H1 (cell line): ENCODE measurements around the gene GDF15. TPM values are rescaled to one million over a fixed set of nuclear protein-coding genes. Genes with fewer than 3 reads are reported as not detected.

Experiments
- CTCF ChIA-PET: fragments of 300-600 bp; sonication (Branson Sonifier 250); formaldehyde crosslinking; loops from one replicate; lab custom pipeline; 2021; ENCODE audit not compliant: partially characterized antibody; lab: Charles Lee
- POLR2A ChIA-PET: fragments of 300-600 bp; sonication (Branson Sonifier 250); formaldehyde crosslinking; loops from one replicate; lab custom pipeline; 2021; ENCODE audit warnings: inconsistent platforms; ENCODE audit not compliant: partially characterized antibody; lab: Charles Lee
- DNase-seq, 2 experiments: peaks; one replicate each; pipeline versions ENCODE4 v3.0.0 to v3.0.0-alpha.2; 2010 to 2022; ENCODE audit warnings: low spot score in 2 of 2, low read depth in 1 of 2, mixed read lengths in 1 of 2
- FAIRE-seq: peaks from 2 replicates; lab custom pipeline; 2011; peaks lifted over from hg19 to GRCh38; lab: Jason Lieb, UNC
- H2AFZ ChIP-seq: 2 replicates; pipeline ENCODE4 v1.8.1; 2012; ENCODE audit warnings: low read length, inconsistent platforms
- H2AK5ac ChIP-seq: 2 replicates; pipeline ENCODE4 v1.6.1; 2013; ENCODE audit warnings: low read depth, low read length
- H2BK120ac ChIP-seq: replicated peaks from 2 replicates; pipeline ENCODE3; 2013; ENCODE audit warnings: low read depth, low read length, inconsistent platforms
- H2BK12ac ChIP-seq: 2 replicates; pipeline ENCODE4 v1.6.1; 2013; ENCODE audit warnings: low read depth, low read length
- H2BK15ac ChIP-seq: 2 replicates; pipeline ENCODE4 v1.6.1; 2013; ENCODE audit warnings: low read length
- H2BK20ac ChIP-seq: 2 replicates; pipeline ENCODE4 v1.6.1; 2013; ENCODE audit warnings: low read length
- H2BK5ac ChIP-seq: 2 replicates; pipeline ENCODE4 v1.6.1; 2013; ENCODE audit warnings: low read depth, low read length
- H3K14ac ChIP-seq: 2 replicates; pipeline ENCODE4 v1.6.1; 2013; ENCODE audit warnings: inconsistent platforms; ENCODE audit not compliant: insufficient read length
- H3K18ac ChIP-seq: 2 replicates; pipeline ENCODE4 v1.6.1; 2013; ENCODE audit warnings: low read length; ENCODE audit errors: extremely low read depth
- H3K23ac ChIP-seq: 2 replicates; pipeline ENCODE4 v1.6.1; 2013; ENCODE audit warnings: inconsistent platforms; ENCODE audit not compliant: insufficient read length
- H3K23me2 ChIP-seq: 2 replicates; pipeline ENCODE4 v1.6.1; 2013; ENCODE audit warnings: low read depth, low read length
- H3K27ac ChIP-seq: 2 replicates; pipeline ENCODE4 v1.6.1; 2011; ENCODE audit warnings: low read depth, low read length, inconsistent platforms
- H3K27me3 ChIP-seq, 4 experiments: replicated peaks in 1 of 4; 1 replicate in 1 of 4; 2 replicates in 3 of 4; pipeline versions ENCODE4 v1.6.1 to v1.8.1; 2011 to 2013; ENCODE audit warnings: low read length in 3 of 4, mild to moderate bottlenecking in 3 of 4, inconsistent platforms in 2 of 4, mixed read lengths in 2 of 4, moderate library complexity in 1 of 4; ENCODE audit not compliant: control insufficient read depth in 3 of 4, insufficient read depth in 3 of 4; ENCODE audit errors: extremely low read depth in 1 of 4
- H3K36me3 ChIP-seq, 4 experiments: 2 replicates each; pipeline versions ENCODE4 v1.6.1 to v1.8.1; 2011 to 2013; ENCODE audit warnings: mild to moderate bottlenecking in 4 of 4, low read length in 3 of 4, moderate library complexity in 2 of 4, control low read depth in 1 of 4, inconsistent platforms in 1 of 4; ENCODE audit not compliant: insufficient read depth in 4 of 4, control insufficient read depth in 2 of 4
- H3K4ac ChIP-seq: replicated peaks from 2 replicates; pipeline ENCODE3; 2013; ENCODE audit warnings: low read length, low read depth, mixed read lengths, inconsistent platforms; ENCODE audit not compliant: insufficient read length
- H3K4me1 ChIP-seq, 4 experiments: replicated peaks in 1 of 4; 1 replicate in 1 of 4; 2 replicates in 3 of 4; pipeline versions ENCODE4 v1.6.1 to v1.8.1; 2011 to 2013; ENCODE audit warnings: low read length in 3 of 4, inconsistent platforms in 2 of 4, mixed read lengths in 1 of 4; ENCODE audit not compliant: insufficient read depth in 4 of 4, control insufficient read depth in 3 of 4
- H3K4me2 ChIP-seq, 2 experiments: 2 replicates each; pipeline versions ENCODE4 v1.6.1 to v1.8.1; 2011 to 2013; ENCODE audit warnings: low read depth in 2 of 2, low read length in 2 of 2, control low read depth in 1 of 2, inconsistent platforms in 1 of 2, mild to moderate bottlenecking in 1 of 2; ENCODE audit not compliant: insufficient read depth in 1 of 2
- H3K4me3 ChIP-seq, 4 experiments: fragments of 200-600, 300-600 bp in 1 of 4; sonication (generic), shearing (Covaris generic), sonication (Bioruptor Twin) in 1 of 4; 2 replicates each; pipeline versions ENCODE4 v1.5.1 to v1.8.1; 2011 to 2016; ENCODE audit warnings: low read length in 4 of 4, low read depth in 3 of 4, control low read depth in 2 of 4, inconsistent platforms in 2 of 4, mild to moderate bottlenecking in 2 of 4, mixed read lengths in 1 of 4, moderate library complexity in 1 of 4; ENCODE audit not compliant: insufficient read depth in 2 of 4; ENCODE audit errors: extremely low read depth in 1 of 4
- H3K56ac ChIP-seq: replicated peaks from 2 replicates; pipeline ENCODE3; 2013; ENCODE audit warnings: low read depth, mild to moderate bottlenecking, mixed read lengths, low read length, inconsistent platforms; ENCODE audit not compliant: insufficient read length
- H3K79me1 ChIP-seq: 2 replicates; pipeline ENCODE4 v1.6.1; 2013; ENCODE audit warnings: low read depth, low read length, control low read depth
- H3K79me2 ChIP-seq, 2 experiments: 2 replicates each; pipeline versions ENCODE4 v1.6.1 to v1.8.1; 2012 to 2013; ENCODE audit warnings: low read length in 2 of 2, mild to moderate bottlenecking in 2 of 2, inconsistent platforms in 1 of 2; ENCODE audit not compliant: insufficient read depth in 2 of 2, control insufficient read depth in 1 of 2
- H3K9ac ChIP-seq, 4 experiments: replicated peaks in 1 of 4; 1 replicate in 1 of 4; 2 replicates in 3 of 4; pipeline versions ENCODE4 v1.6.1 to v1.8.1; 2011 to 2013; ENCODE audit warnings: low read depth in 3 of 4, low read length in 3 of 4, control low read depth in 2 of 4, mild to moderate bottlenecking in 2 of 4, moderate library complexity in 2 of 4, inconsistent platforms in 1 of 4; ENCODE audit errors: extremely low read depth in 1 of 4
- H3K9me3 ChIP-seq, 2 experiments: 2 replicates each; pipeline versions ENCODE4 v1.6.1 to v1.8.1; 2012 to 2013; ENCODE audit warnings: mild to moderate bottlenecking in 2 of 2, moderate library complexity in 2 of 2, control low read depth in 1 of 2, inconsistent platforms in 1 of 2, low read depth in 1 of 2, low read length in 1 of 2, mixed read lengths in 1 of 2; ENCODE audit not compliant: insufficient read depth in 2 of 2
- H4K20me1 ChIP-seq, 2 experiments: replicated peaks in 1 of 2; 2 replicates each; pipeline versions ENCODE3 to v1.8.1; 2011 to 2013; ENCODE audit warnings: inconsistent platforms in 2 of 2, low read length in 2 of 2, mild to moderate bottlenecking in 1 of 2; ENCODE audit not compliant: insufficient read depth in 2 of 2, control insufficient read depth in 1 of 2
- H4K5ac ChIP-seq: 2 replicates; pipeline ENCODE4 v1.6.1; 2013; ENCODE audit warnings: low read length, low read depth, mixed read lengths, inconsistent platforms; ENCODE audit not compliant: insufficient read length
- H4K8ac ChIP-seq: 2 replicates; pipeline ENCODE4 v1.8.0; 2013; ENCODE audit warnings: mild to moderate bottlenecking, moderate library complexity, low read length, inconsistent platforms; ENCODE audit not compliant: insufficient read depth; ENCODE audit errors: extremely low read depth
- H4K91ac ChIP-seq: replicated peaks from 2 replicates; pipeline ENCODE3; 2013; ENCODE audit warnings: low read length, mixed read lengths, inconsistent platforms; ENCODE audit not compliant: insufficient read length
- ASH2L ChIP-seq: fragments of 200-600, 300-600 bp; sonication (generic); IDR thresholded peaks from one replicate; pipeline ENCODE4 v1.7.1; 2017; ENCODE audit warnings: low read length
- BCL11A ChIP-seq, 2 experiments: IDR thresholded peaks; one replicate each; pipeline ENCODE4 v1.6.1; 2011; ENCODE audit warnings: low read depth in 2 of 2, low read length in 2 of 2, mild to moderate bottlenecking in 2 of 2
- BRCA1 ChIP-seq: IDR thresholded peaks from 2 replicates; pipeline ENCODE4 v1.6.1; 2012; ENCODE audit warnings: low read depth, low read length, improper control_type of control experiment
- CHD2 ChIP-seq: IDR thresholded peaks from 2 replicates; pipeline ENCODE4 v1.6.1; 2012; ENCODE audit warnings: low read length, improper control_type of control experiment
- GABPA ChIP-seq: IDR thresholded peaks from 2 replicates; pipeline ENCODE4 v1.6.1; 2011; ENCODE audit warnings: mild to moderate bottlenecking, low read length, moderate library complexity, borderline replicate concordance; ENCODE audit not compliant: insufficient read depth
- GTF2F1 ChIP-seq: IDR thresholded peaks from 2 replicates; pipeline ENCODE4 v1.6.1; 2012; ENCODE audit warnings: low read depth, low read length, improper control_type of control experiment, borderline replicate concordance
- NRF1 ChIP-seq: IDR thresholded peaks from 2 replicates; pipeline ENCODE4 v1.6.1; 2011; ENCODE audit warnings: mild to moderate bottlenecking, low read depth, low read length, improper control_type of control experiment
- RBBP5 ChIP-seq: IDR thresholded peaks from 2 replicates; pipeline ENCODE4 v1.7.1; 2012; ENCODE audit warnings: low read depth, mild to moderate bottlenecking, inconsistent platforms, low read length, moderate library complexity, borderline replicate concordance
- TAF7 ChIP-seq: optimal IDR thresholded peaks from 2 replicates; pipeline ENCODE3; 2011; ENCODE audit warnings: low read depth, mild to moderate bottlenecking, inconsistent platforms, low read length, moderate library complexity, borderline replicate concordance
- ZNF274 ChIP-seq: IDR thresholded peaks from 2 replicates; pipeline ENCODE4 v1.7.0; 2012; ENCODE audit warnings: low read length, borderline replicate concordance; ENCODE audit errors: extremely low read depth
- WGBS, 2 experiments: shearing (Covaris generic) in 1 of 2; methylation state at CpG; one replicate each; pipeline versions ENCODE4 v1.1.6 to v1.1.7; 2013 to 2015; ENCODE audit warnings: low lambda C conversion rate in 2 of 2, mixed read lengths in 2 of 2, inconsistent platforms in 1 of 2, low coverage in 1 of 2, missing lambda C conversion rate in 1 of 2; ENCODE audit not compliant: insufficient replicate concordance in 2 of 2, insufficient coverage in 1 of 2, insufficient read length in 1 of 2; ENCODE audit errors: extremely low coverage in 1 of 2, missing lambda C conversion rate in 1 of 2; 5-methylcytosine and 5-hydroxymethylcytosine counted together
- polyA plus RNA-seq, 7 experiments: library from polyadenylated mRNA; depleted of rRNA in 3 of 7; stranded (reverse) in 5 of 7; unstranded in 2 of 7; fragments of >200 nt in 5 of 7; fragments of 200-250 nt in 2 of 7; gene quantifications; 1 replicate in 5 of 7; 2 replicates in 1 of 7; 4 replicates in 1 of 7; pipeline versions ENCODE4 v1.2.1 to v1.2.3, GENCODE V29; 2011 to 2013; ENCODE audit warnings: missing spikeins in 2 of 7, mixed read lengths in 2 of 7
- total RNA-seq: library from RNA; stranded (reverse); fragmentation: NEBNext Ultra II Directional; extraction: Animal tissue kit (Norgen Biotek cat#: 25700); gene quantifications from 2 replicates; pipeline ENCODE4 v1.2.1, GENCODE V29; 2021

The GDF15 gene
- total and polyA plus RNA-seq, 2 of the 8 experiments (the other 6 are each of a cell fraction or from before 2014, with no cell fraction given) = 4.1 to 8.5 TPM

GRCh38 chr19:18368504-18369222 is 17.3 kb upstream of the GDF15 start:
- no peaks in the 10 kb centered on the region for H3K79me1 ChIP-seq
- no peak overlapping the region for H3K18ac ChIP-seq
- no peaks in the 10 kb centered on the region for H3K79me2 ChIP-seq
- FAIRE-seq = no peak
- H2BK20ac ChIP-seq = peak overlapping the region; percentile 34; the same call in 1 of the 2 replicates
- no peak overlapping the region for H3K4me3 ChIP-seq
- DNase-seq = no peak
- CTCF ChIA-PET = interaction anchor here (0.7 to 3.6 kb wide), 9 partner anchors 10 to 45 kb away, joined by 3 to 17 read pairs (median 3); no protein-coding TSS in a partner anchor
- WGBS, 2 experiments = 92% methylated on average over 15 of the region's 15 CpGs; no CpG with 5 or more reads in 1 of the 2 experiments
- no peak overlapping the region for H3K23ac ChIP-seq
- no peak overlapping the region for H2BK15ac ChIP-seq
- no peaks in the 10 kb centered on the region for H3K9me3 ChIP-seq
- no peak overlapping the region for H3K27ac ChIP-seq
- H2AK5ac ChIP-seq = no peak overlapping the region
- H3K23me2 ChIP-seq = no peaks in the 10 kb centered on the region
- TF ChIP-seq BRCA1 (no peak), BCL11A (IDR thresholded peaks at IDR 0.05; ENCODE audit: low read depth in 2 of 2, low read length in 2 of 2) (no peak), TAF7 (no peak), ZNF274 (no peak), GTF2F1 (no peak), CHD2 (no peak), RBBP5 (no peak), NRF1 (no peak), ASH2L (no peak), GABPA (no peak)
- H3K9ac ChIP-seq = no peak overlapping the region
- H3K56ac ChIP-seq = no peak overlapping the region
- no peak overlapping the region for H4K8ac ChIP-seq
- no peak overlapping the region for H2AFZ ChIP-seq
- H2BK120ac ChIP-seq = no peak overlapping the region
- no peak overlapping the region for H3K14ac ChIP-seq
- POLR2A ChIA-PET = interaction anchor here (1.1 to 3.3 kb wide), 4 partner anchors 11 to 88 kb away, joined by 3 to 15 read pairs (median 4); partner anchors contain the start of genes JUND and PGPEP1
- H2BK5ac ChIP-seq = peak overlapping the region; percentile 32
- no peaks in the 10 kb centered on the region for H3K27me3 ChIP-seq
- H3K36me3 ChIP-seq = no peaks in the 10 kb centered on the region
- H2BK12ac ChIP-seq = 0 out of 2 replicates have a peak overlapping the region, but pooled peaks have one; percentile 64
- no peak overlapping the region for H3K4me2 ChIP-seq
- no peak overlapping the region for H4K5ac ChIP-seq
- peak overlapping the region; percentile 30 for H4K91ac ChIP-seq
- no peak overlapping the region for H3K4ac ChIP-seq
- no peaks in the 10 kb centered on the region for H4K20me1 ChIP-seq
- H3K4me1 ChIP-seq = peaks cover 1 to 19% (median 11%) of the 10 kb centered on the region in 4 experiments; a peak in 5 of 7 replicates
